EH (cell line): Measurements from ENCODE around the gene FER1L5.
"Not testable (repeated sequence)": the region's sequence is repeated elsewhere in the genome, so short reads cannot be mapped to it uniquely, and the experiment has no call there.

Experiments used
- DNase-seq: peaks from one replicate; pipeline ENCODE4 v3.0.0-alpha.2; 2015; ENCODE audit warnings: low read depth

FER1L5 gene

GRCh38 chr2:96636551-96637171 lies 5.9 kb upstream of the FER1L5 start:
- peak; percentile 23 for DNase-seq

DNA sequence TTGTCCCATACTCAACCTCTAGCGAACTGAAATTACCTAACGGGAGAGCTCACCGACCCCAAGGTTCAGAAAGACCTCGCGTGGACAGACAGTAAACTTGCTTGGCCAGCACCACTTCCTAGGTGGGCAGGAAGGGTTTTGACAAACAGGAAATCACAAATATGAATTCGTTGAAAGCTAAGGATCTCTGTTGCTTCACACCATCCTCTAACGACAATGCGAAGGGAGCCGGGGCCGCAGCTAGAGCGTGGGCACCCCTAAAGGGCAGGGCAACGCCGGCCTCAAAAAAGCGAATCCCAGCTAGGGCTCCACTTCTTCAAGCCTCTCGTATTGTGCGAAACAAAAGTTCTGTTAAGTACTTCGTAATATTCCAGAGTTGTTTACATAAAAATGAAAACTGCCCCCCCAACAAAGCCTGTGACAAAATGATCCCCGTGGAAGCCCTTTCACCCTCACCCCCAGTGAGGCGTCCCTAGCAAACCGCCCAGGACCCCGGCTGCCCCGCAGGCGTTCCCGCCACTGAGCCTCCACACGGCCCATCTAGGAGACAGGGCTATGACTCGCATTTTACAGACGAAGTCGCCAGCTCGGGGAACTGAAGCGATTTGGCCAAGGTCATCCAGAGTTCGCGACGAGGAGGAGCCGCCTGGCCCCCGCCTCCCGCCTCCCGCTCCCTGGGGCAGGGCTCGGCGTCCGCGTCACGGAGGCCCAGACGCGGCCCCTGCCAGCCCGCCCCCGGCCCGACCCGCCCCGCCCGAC lies 5.0 kb upstream of the FER1L5 start:
- DNase-seq = peak; percentile 96

GRCh38 chr2:96638144-96639121 lies 4.1 kb upstream of the FER1L5 start, which contains the start of gene KANSL3:
KANSL3 (minus strand) TSS chr2:96638312; CDS start chr2:96637135, 1,177 bp downstream.
- DNase-seq = peak; percentile 90

GRCh38 chr2:96647681-96648080 lies 5.1 kb downstream of the FER1L5 start:
- DNase-seq = peak; percentile 53

DNA sequence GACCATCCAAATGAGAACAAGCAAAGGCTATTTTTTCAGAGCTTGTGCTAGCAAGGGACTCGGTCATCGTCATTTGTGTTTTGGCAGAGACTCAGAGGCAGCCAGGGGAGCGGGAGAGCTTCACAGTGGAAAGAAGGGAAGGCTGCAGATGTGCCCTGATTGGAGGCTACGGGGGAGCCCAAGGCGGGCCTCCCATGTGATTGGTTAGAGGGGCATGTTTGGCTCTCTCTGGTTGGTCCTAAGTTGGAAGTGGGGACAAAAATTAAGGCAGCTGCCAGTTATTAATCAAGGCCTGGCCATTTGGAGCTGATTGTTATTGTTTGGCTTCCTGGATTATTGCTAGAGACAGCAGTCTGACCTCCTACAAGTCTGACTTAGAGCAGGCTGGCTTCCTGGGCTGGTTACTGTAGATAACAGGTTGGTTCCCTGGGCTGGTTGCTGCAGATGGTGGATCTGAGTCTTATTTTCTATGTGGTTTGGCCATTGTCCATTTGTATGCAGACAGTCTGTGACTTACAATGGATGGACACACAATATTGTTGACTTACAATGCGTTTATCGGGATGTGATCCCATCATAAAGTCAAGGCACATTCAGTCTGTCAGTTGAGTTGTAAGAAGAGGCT lies 5.9 kb downstream of the FER1L5 start:
- no peak for DNase-seq

- DNase-seq = no peak
Measured at GRCh38 chr2:96649342-96649741, 6.8 kb downstream of the FER1L5 start.

DNA sequence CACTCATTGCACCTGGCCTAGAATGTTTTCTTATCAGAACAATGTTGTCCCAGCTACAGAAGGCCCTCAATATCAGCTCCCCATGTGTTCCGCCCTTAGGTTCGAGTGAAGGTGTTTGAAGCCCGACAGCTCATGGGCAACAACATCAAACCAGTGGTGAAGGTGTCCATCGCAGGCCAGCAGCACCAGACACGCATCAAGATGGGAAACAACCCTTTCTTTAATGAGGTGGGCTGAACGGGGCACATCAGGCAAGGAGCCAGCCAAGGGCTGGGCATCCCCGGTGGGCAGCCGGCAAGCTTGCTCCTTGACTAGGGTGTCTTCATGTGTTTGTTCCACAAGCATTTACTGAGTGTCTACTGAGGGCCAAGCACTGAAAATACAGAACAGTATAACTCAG lies 9.2 kb downstream of the FER1L5 start:
- no peak for DNase-seq

GRCh38 chr2:96654791-96655190 lies 12.2 kb downstream of the FER1L5 start:
- DNase-seq = not testable (repeated sequence)

DNA sequence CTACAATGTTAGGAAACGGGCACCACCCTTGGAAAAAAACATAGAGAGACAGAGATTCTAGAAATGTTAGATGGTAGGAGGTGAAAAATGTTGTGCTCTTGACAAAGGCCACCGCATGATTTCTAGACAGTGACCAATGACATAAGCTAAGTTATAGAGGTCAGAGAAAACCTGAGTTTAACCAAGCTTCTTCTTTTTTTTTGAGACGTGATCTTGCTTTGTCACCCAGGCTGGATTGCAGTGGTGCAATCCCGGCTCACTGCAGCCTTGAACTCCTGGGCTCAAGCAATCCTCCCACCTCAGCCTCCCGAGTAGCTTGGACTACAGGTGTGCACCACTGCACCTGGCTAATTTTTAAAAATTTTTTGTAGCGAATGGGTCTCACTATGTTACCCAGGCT lies 13.0 kb downstream of the FER1L5 start:
- DNase-seq = no peak

GRCh38 chr2:96656540-96656939 lies 14.0 kb downstream of the FER1L5 start:
- no peak for DNase-seq

DNA sequence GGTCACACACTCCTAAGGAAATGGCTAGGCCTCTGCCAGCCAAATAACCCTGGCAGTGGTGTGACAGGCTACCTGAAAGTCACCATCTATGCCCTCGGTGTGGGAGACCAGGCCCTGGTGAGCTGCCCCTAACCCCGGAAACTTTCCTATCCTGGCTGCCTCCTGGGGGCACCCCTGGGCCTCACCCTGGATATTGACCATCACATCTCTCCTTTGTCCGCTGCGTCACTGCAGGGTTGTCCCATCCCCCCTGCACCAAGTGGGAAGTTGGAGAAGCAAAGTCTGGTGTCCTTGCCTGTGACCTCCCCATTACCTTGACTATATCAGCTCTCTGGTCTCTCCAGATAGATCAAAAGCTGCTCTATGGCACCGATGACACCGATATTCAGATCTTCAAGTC lies 18.8 kb downstream of the FER1L5 start:
- DNase-seq = no peak

- no peak for DNase-seq
Measured at GRCh38 chr2:96662360-96662759, 19.8 kb downstream of the FER1L5 start.

GRCh38 chr2:96663177-96663576 lies 20.6 kb downstream of the FER1L5 start:
- DNase-seq = no peak

- no peak for DNase-seq
Measured at GRCh38 chr2:96663829-96664228, 21.3 kb downstream of the FER1L5 start.

- no peak for DNase-seq
Measured at GRCh38 chr2:96664366-96664925, 21.9 kb downstream of the FER1L5 start.

DNA sequence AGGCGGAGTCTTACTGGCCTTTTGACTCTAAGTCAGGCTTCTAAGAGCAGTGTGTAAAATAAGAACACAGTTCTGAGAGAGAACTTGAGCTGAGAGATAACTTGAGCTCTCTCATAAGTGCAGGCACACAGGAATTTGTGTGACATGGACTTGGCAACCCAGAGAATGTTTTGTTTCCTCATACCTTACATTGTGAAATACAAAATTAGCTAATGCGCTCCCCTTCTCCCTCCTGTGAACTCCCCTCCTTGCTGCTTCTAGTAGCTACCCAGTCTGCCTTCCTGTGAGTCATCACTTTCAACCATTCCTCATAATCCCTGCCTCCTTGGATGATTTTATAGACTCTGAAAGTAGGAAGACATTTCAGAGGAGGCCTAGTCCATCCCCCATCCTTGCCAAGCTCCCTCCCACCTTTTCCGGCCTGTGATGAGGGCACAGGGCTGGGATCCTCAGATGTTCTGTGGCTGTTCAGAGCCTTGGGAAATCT lies 22.6 kb downstream of the FER1L5 start:
- peak; percentile 100 for DNase-seq

DNA sequence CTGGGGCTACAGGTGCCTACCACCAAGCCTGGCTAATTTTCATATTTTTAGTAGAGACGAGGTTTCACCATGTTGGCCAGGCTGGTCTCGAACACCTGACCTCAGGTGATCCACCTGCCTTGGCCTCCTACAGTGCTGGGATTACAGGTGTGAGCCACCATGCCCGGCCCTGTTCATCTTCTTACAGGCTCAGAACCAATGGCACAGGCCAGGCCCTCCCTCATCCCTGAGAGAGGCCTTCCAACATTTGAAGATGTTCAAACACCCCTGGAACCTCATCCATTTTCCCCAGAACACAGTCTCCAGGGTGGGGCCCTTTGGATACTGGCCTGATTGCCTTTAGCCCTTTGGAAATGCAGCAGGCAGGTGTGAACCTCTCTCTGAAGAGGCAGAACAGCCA lies 23.2 kb downstream of the FER1L5 start:
- not testable (repeated sequence) for DNase-seq

DNA sequence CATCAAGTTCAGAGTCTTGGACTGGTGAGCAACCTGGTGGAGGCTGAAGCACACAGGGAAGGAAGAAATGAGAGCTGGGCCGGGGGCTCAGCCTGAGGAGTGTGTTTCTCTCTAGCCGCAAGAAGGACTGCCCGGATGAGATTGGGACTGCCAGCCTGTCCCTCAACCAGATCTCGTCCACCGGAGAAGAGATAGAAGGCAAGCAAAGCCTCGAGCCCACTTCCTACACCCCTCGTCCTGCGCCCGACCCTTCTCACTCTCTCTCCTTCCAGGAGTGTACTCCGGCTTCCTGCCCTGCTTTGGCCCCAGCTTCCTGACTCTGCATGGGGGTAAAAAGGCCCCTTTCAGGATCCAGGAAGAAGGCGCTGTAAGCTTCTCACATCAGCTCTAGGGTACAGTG lies 26.2 kb downstream of the FER1L5 start:
- no peak for DNase-seq

DNA sequence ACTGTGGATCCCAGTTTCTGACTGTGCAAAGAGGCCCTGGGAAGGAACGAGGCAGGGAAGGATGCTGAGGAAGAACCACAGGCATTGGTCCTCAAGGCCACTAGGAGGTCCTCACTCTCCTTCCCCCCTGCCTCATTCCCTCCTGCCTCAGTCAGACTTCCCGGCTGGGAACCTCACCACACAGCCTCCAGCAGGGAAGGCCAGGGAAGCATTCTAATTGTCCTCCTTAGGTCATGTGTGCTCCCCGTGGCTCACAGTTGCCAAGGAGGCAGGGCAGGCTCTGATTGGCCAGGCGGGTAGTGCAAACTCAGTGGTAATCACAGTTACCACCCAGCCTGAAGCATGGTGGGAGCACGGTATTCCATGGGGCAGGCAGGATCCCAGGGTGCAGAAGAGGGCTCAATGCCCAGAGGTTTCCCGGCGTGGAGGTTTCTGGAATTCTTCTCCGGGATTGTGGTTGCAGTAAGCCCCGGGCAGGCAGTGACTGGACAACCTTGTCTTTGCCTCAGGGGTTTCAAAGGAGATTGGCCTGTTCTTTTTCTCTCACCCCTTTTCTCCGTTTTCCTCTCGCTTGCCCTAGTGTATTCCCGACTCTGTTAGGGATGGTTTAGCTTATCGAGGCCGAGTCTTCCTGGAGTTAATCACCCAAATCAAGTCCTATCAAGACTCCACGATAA lies 27.1 kb downstream of the FER1L5 start:
- DNase-seq = no peak

DNA sequence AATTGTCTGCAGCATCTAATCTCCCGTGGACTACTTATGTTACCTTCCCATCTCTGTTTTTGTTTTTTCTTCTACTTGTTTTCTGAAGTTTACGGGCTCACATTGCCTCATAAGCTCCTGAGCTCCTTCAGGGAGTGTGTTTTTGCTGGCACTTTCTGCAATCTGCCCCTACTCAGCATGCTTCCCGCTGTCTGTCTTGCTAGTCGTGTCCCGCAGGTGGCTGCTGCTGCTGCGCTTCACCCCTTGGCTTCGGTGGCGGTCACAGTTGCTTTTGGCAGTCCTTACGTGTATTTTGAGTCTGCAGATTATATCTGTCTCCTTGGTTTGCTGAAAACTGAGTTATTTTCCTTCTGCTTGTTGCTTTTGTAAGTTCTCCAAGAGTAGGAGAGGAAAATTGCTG lies 37.3 kb downstream of the FER1L5 start:
- no peak for DNase-seq

- DNase-seq = no peak
Measured at GRCh38 chr2:96680561-96681141, 38.1 kb downstream of the FER1L5 start.
